NB4 (cell line): Measurements from ENCODE around the gene TEKT1.

Experiments
- DNase-seq: peaks from one replicate; pipeline ENCODE4 v3.0.0; 2010; ENCODE audit warnings: low read depth
- H3K4me3 ChIP-seq: one replicate; pipeline ENCODE4 v1.5.1; 2011; ENCODE audit warnings: mild to moderate bottlenecking, low read depth, low read length, moderate library complexity
- CTCF ChIP-seq: IDR thresholded peaks from one replicate; pipeline ENCODE4 v1.5.1; 2012; ENCODE audit warnings: low read depth, low read length
- MAX ChIP-seq: IDR thresholded peaks from 2 replicates; pipeline ENCODE4 v1.6.1; 2011; ENCODE audit warnings: low read depth, low read length
- MYC ChIP-seq: IDR thresholded peaks from 2 replicates; pipeline ENCODE4 v1.6.1; 2011; ENCODE audit warnings: low read depth, low read length
- POLR2A ChIP-seq: IDR thresholded peaks from 2 replicates; pipeline ENCODE4 v1.6.1; 2011; ENCODE audit warnings: mild to moderate bottlenecking; ENCODE audit not compliant: insufficient read length; ENCODE audit errors: extremely low read depth

TEKT1 gene

GRCh38 chr17:6748617-6749016 is 82.9 kb downstream of the TEKT1 start:
- DNase-seq = no peak
- TF ChIP-seq MYC (no peak), CTCF (no peak), POLR2A (no peak), MAX (no peak)

More at GRCh38 chr17:6748617-6749016, 82.9 kb downstream of the TEKT1 start:
- H3K4me3 ChIP-seq = no peak overlapping the region
